Smooth muscle cell (in vitro differentiated cells): ENCODE measurements around the gene RALGAPA1. TPM values are rescaled to one million over a fixed set of nuclear protein-coding genes. Genes with fewer than 3 reads are reported as not detected.

ENCODE experiments used
- DNase-seq: peaks from one replicate; lab custom pipeline; 2025; ENCODE audit not compliant: unreplicated experiment; lab: John Stamatoyannopoulos, UW
- H2AFZ ChIP-seq: fragments of 200-600 bp; sonication (generic); 2 replicates; pipeline ENCODE4 v1.6.0; 2016; ENCODE audit warnings: antibody characterized with exemption, low read depth, mild to moderate bottlenecking
- H3F3A ChIP-seq: fragments of 200-600 bp; sonication (generic); 2 replicates; pipeline ENCODE4 v1.6.0; 2017; ENCODE audit warnings: antibody characterized with exemption, low read depth
- H3K27ac ChIP-seq: fragments of 200-600 bp; sonication (generic); 2 replicates; pipeline ENCODE4 v1.5.1; 2016; ENCODE audit warnings: low read depth, mild to moderate bottlenecking
- H3K27me3 ChIP-seq: fragments of 200-600 bp; sonication (generic); 2 replicates; pipeline ENCODE4 v1.6.1; 2016; ENCODE audit warnings: low read depth, mild to moderate bottlenecking
- H3K36me3 ChIP-seq: fragments of 200-600 bp; sonication (generic); 2 replicates; pipeline ENCODE4 v1.5.1; 2016; ENCODE audit warnings: low read depth
- H3K4me1 ChIP-seq: fragments of 200-600 bp; sonication (generic); 2 replicates; pipeline ENCODE4 v1.5.1; 2016; ENCODE audit warnings: low read depth
- H3K4me2 ChIP-seq: fragments of 200-600 bp; sonication (generic); 2 replicates; pipeline ENCODE4 v1.6.0; 2016; ENCODE audit warnings: mild to moderate bottlenecking
- H3K4me3 ChIP-seq: fragments of 200-600 bp; sonication (generic); 2 replicates; pipeline ENCODE4 v1.5.1; 2016; ENCODE audit warnings: mild to moderate bottlenecking
- H3K79me2 ChIP-seq: fragments of 200-600 bp; sonication (generic); 2 replicates; pipeline ENCODE4 v1.6.0; 2016; ENCODE audit warnings: low read depth, mild to moderate bottlenecking
- H3K9ac ChIP-seq: fragments of 200-600 bp; sonication (generic); 2 replicates; pipeline ENCODE4 v1.6.0; 2016; ENCODE audit warnings: low read depth
- H3K9me3 ChIP-seq: fragments of 200-600 bp; sonication (generic); replicated peaks from 2 replicates; pipeline ENCODE4 v1.5.1; 2016; ENCODE audit warnings: low read depth
- H4K20me1 ChIP-seq: fragments of 200-600 bp; sonication (generic); 2 replicates; pipeline ENCODE4 v1.6.0; 2016; ENCODE audit warnings: low read depth
- WGBS: methylation state at CpG from one replicate; pipeline ENCODE4 v1.1.7; 2016; ENCODE audit warnings: low lambda C conversion rate; 5-methylcytosine and 5-hydroxymethylcytosine counted together
- polyA plus RNA-seq: library from polyadenylated mRNA; unstranded; fragments of >200 nt; fragmentation: Nextera tagmentation; extraction: Ambion mirVana; gene quantifications from 2 replicates; pipeline ENCODE4 v1.2.1, GENCODE V29; 2016
- total RNA-seq: library from RNA; depleted of rRNA; stranded (reverse); fragments of >200 nt; gene quantifications from 2 replicates; pipeline ENCODE4 v1.2.3, GENCODE V29; 2014
- TF ChIP-seq, protein P1 (sequence below): fragments of 200-600 bp; sonication (generic); IDR thresholded peaks from 2 replicates; pipeline ENCODE4 v1.5.1; 2017; ENCODE audit warnings: borderline replicate concordance, mild to moderate bottlenecking, antibody characterized with exemption; ENCODE audit not compliant: insufficient read depth, poor library complexity, severe bottlenecking

The RALGAPA1 gene
- total and polyA plus RNA-seq, 2 experiments from 2014 or later = 5.4 to 25.4 TPM

DNA sequence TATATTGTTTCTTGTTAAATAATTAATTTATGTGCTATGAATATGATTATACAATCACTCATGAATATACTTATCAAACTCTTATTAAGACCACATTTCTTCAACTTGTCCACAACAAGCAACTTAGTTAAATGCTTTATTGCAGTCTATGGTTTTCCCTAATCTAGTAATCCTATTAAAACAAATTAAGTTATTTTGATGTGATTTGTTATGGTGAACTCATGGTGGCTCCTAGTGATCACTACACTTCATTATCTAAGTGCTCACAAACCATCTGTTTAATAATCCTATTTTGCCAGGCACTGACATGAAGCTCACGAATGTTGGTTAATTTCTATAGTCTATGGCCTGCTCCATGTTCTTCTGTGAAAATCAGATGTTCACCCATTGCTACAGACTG is 232.2 kb downstream of the RALGAPA1 start:
- 83% methylated on average over 1 of the region's 1 CpG for WGBS
- no peak for DNase-seq
- no peak overlapping the region for H3K27ac ChIP-seq
- H4K20me1 ChIP-seq = no peaks in the 10 kb centered on the region
- H3K4me3 ChIP-seq = no peak overlapping the region
- H2AFZ ChIP-seq = no peak overlapping the region
- H3K4me1 ChIP-seq = no peaks in the 10 kb centered on the region
- H3K9ac ChIP-seq = no peak overlapping the region
- H3K79me2 ChIP-seq = no peaks in the 10 kb centered on the region
- H3K36me3 ChIP-seq = no peaks in the 10 kb centered on the region
- H3K27me3 ChIP-seq = no peaks in the 10 kb centered on the region
- H3F3A ChIP-seq = no peaks in the 10 kb centered on the region
- no peaks in the 10 kb centered on the region for H3K9me3 ChIP-seq
- TF ChIP-seq, protein P1, sequence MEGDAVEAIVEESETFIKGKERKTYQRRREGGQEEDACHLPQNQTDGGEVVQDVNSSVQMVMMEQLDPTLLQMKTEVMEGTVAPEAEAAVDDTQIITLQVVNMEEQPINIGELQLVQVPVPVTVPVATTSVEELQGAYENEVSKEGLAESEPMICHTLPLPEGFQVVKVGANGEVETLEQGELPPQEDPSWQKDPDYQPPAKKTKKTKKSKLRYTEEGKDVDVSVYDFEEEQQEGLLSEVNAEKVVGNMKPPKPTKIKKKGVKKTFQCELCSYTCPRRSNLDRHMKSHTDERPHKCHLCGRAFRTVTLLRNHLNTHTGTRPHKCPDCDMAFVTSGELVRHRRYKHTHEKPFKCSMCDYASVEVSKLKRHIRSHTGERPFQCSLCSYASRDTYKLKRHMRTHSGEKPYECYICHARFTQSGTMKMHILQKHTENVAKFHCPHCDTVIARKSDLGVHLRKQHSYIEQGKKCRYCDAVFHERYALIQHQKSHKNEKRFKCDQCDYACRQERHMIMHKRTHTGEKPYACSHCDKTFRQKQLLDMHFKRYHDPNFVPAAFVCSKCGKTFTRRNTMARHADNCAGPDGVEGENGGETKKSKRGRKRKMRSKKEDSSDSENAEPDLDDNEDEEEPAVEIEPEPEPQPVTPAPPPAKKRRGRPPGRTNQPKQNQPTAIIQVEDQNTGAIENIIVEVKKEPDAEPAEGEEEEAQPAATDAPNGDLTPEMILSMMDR = no peak
- H3K4me2 ChIP-seq = no peak overlapping the region

DNA sequence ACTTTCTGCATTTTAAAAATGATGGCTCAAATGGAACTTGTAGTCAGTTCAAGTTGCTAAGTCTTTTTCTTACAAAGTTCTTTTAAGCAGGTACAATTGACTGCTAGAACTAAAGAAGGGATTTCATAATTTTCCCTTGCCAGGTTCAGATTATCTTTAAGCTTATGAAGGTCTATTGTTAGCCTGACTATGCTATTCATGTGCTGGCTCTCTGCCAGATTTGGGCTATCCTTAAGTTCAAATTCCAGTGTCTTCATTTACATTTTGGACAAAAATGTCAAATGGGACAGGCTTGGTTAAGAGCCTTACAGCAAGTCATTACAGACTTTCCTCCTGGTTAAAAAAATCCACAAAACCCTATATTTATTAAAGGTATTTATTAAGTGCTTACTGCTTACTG is 232.8 kb downstream of the RALGAPA1 start:
- H3K27ac ChIP-seq = no peak overlapping the region

DNA sequence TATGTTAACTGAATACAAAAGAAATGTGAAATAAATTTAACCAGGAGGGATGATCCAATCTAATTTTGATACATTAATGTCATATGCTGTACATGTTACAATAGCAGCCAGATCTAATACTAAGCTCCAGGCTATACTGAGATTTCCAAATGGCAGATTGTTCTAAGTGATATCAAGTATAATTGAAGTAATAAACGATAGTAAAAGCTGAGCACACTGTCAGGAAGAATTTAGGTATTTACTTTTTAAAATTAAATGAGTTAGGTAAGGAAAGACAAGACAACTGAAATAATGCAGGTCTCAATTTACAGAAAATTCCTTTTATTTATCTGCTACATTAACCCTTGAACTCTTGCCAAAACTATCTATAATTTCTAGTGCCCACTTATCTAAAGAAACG is 235.2 kb downstream of the RALGAPA1 start:
- no peak overlapping the region for H3K4me2 ChIP-seq
- no peaks in the 10 kb centered on the region for H3K9me3 ChIP-seq
- H3F3A ChIP-seq = no peaks in the 10 kb centered on the region
- no peak overlapping the region for H3K27ac ChIP-seq
- H2AFZ ChIP-seq = no peak overlapping the region
- H3K4me1 ChIP-seq = peaks cover 2% of the 10 kb centered on the region
- no peaks in the 10 kb centered on the region for H3K79me2 ChIP-seq
- H3K36me3 ChIP-seq = no peaks in the 10 kb centered on the region
- H4K20me1 ChIP-seq = no peaks in the 10 kb centered on the region
- H3K27me3 ChIP-seq = no peaks in the 10 kb centered on the region
- 91% methylated on average over 2 of the region's 2 CpGs for WGBS
- no peak overlapping the region for H3K9ac ChIP-seq
- no peak for DNase-seq
- TF ChIP-seq, protein P1 = no peak
- no peak overlapping the region for H3K4me3 ChIP-seq

More for the DNA sequence above, 232.8 kb downstream of the RALGAPA1 start:
- H3K4me1 ChIP-seq = no peaks in the 10 kb centered on the region
- H3K79me2 ChIP-seq = no peaks in the 10 kb centered on the region
- H3K9me3 ChIP-seq = no peaks in the 10 kb centered on the region
- no peak overlapping the region for H3K4me3 ChIP-seq
- no peak overlapping the region for H2AFZ ChIP-seq
- no peak overlapping the region for H3K9ac ChIP-seq
- H3K27me3 ChIP-seq = no peaks in the 10 kb centered on the region
- TF ChIP-seq, protein P1 = no peak
- no peak for DNase-seq
- H4K20me1 ChIP-seq = no peaks in the 10 kb centered on the region
- no peaks in the 10 kb centered on the region for H3F3A ChIP-seq
- no peak overlapping the region for H3K4me2 ChIP-seq
- no peaks in the 10 kb centered on the region for H3K36me3 ChIP-seq

DNA sequence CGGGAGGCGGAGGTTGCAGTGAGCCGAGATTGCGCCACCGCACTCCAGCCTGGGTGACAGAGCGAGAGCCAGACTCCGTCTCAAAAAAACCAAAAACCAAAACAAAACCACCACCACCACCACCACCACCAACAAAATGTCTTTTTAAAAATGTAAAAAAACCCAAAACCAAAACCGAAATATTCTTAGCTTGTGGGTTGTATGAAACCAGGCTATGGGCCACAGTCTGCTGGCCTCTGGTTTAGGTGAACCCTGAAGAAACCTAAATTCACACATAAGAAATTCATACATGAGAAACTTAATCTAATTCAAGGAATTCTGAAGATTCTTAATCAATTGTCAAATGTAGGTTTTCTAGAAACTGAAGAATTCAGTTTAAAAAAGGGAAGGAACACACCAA is 237.5 kb downstream of the RALGAPA1 start:
- H3K27ac ChIP-seq = no peak overlapping the region
- H3K36me3 ChIP-seq = no peaks in the 10 kb centered on the region
- H3K4me3 ChIP-seq = no peak overlapping the region
- WGBS = 98% methylated on average over 8 of the region's 8 CpGs
- H3K4me1 ChIP-seq = peaks cover 5% of the 10 kb centered on the region
- H3F3A ChIP-seq = no peaks in the 10 kb centered on the region
- H3K9ac ChIP-seq = no peak overlapping the region
- H4K20me1 ChIP-seq = no peaks in the 10 kb centered on the region
- H2AFZ ChIP-seq = no peak overlapping the region
- TF ChIP-seq, protein P1 = no peak
- no peak overlapping the region for H3K4me2 ChIP-seq
- H3K27me3 ChIP-seq = no peaks in the 10 kb centered on the region
- no peaks in the 10 kb centered on the region for H3K9me3 ChIP-seq
- DNase-seq = no peak
- no peaks in the 10 kb centered on the region for H3K79me2 ChIP-seq
